ENCODE data around the gene DEPP1. TPM values are rescaled to one million over a fixed set of nuclear protein-coding genes. Genes with fewer than 3 reads are reported as not detected.
A peak's percentile ranks its signal among the peaks of the same experiment; 100 is the strongest.

The DEPP1 gene
- total and polyA plus RNA-seq, 2 of the 13 experiments (the other 11 are each of a cell fraction or from before 2014, with no cell fraction given) = 14.8 to 270 TPM

GRCh38 chr10:44935201-44935965, 43.2 kb downstream of the DEPP1 start (continued):
- no peak for TF ChIP-seq IRX3 (CRISPR knock-in tag; IDR thresholded peaks at IDR 0.05; ENCODE audit: borderline replicate concordance, low read depth)
- no peak for TF ChIP-seq PRDM15 (CRISPR knock-in tag; IDR thresholded peaks at IDR 0.05)
- peak; percentile 87 for TF ChIP-seq HNF1B (CRISPR knock-in tag; IDR thresholded peaks at IDR 0.05)
- no peak; the same call in 1 of the 2 replicates for TF ChIP-seq CENPBD1 (CRISPR knock-in tag; IDR thresholded peaks at IDR 0.05; ENCODE audit: borderline replicate concordance, low read depth)
- peak; percentile 78 for TF ChIP-seq POGK (CRISPR knock-in tag; conservative IDR thresholded peaks at IDR 0.05)
- TF ChIP-seq ESRRA (CRISPR knock-in tag; IDR thresholded peaks at IDR 0.05; ENCODE audit: low read depth) = no peak
- TF ChIP-seq HCFC1 (IDR thresholded peaks at IDR 0.05; ENCODE audit: low read depth, low read length) = 0 out of 2 replicates have a peak, but pooled peaks have one; percentile 11
- TF ChIP-seq NFATC3 (CRISPR knock-in tag; IDR thresholded peaks at IDR 0.05) = peak; percentile 79; the same call in 1 of the 2 replicates
- TF ChIP-seq ZNF121 (CRISPR knock-in tag; IDR thresholded peaks at IDR 0.05) = peak; percentile 85
- TF ChIP-seq ZBTB7B (CRISPR knock-in tag; IDR thresholded peaks at IDR 0.05) = peak; percentile 96
- TF ChIP-seq ZBTB49 (CRISPR knock-in tag; IDR thresholded peaks at IDR 0.05; ENCODE audit: borderline replicate concordance) = no peak
- TF ChIP-seq ZBTB4 (CRISPR knock-in tag; IDR thresholded peaks at IDR 0.05; ENCODE audit: borderline replicate concordance) = peak; percentile 77; the same call in 1 of the 2 replicates
